H1 (cell line): ENCODE results near the gene BZW2. TPM values are rescaled to one million over a fixed set of nuclear protein-coding genes. Genes with fewer than 3 reads are reported as not detected.

Experiments used
- RAD21 ChIP-seq, 2 experiments: IDR thresholded peaks in 1 of 2; conservative IDR thresholded peaks in 1 of 2; 2 replicates each; pipeline ENCODE4 v1.6.1; 2011; ENCODE audit warnings: low read depth in 2 of 2, low read length in 2 of 2, improper control_type of control experiment in 1 of 2, inconsistent platforms in 1 of 2, mild to moderate bottlenecking in 1 of 2, moderate library complexity in 1 of 2
- SIRT6 ChIP-seq: IDR thresholded peaks from one replicate; pipeline ENCODE4 v1.7.1; 2012; ENCODE audit warnings: low read length, inconsistent platforms
- SP4 ChIP-seq: IDR thresholded peaks from 2 replicates; pipeline ENCODE4 v1.6.1; 2012; ENCODE audit warnings: low read length, inconsistent platforms
- ZNF274 ChIP-seq: IDR thresholded peaks from 2 replicates; pipeline ENCODE4 v1.7.0; 2012; ENCODE audit warnings: low read length, borderline replicate concordance; ENCODE audit errors: extremely low read depth
- polyA plus RNA-seq, 7 experiments: library from polyadenylated mRNA; depleted of rRNA in 3 of 7; stranded (reverse) in 5 of 7; unstranded in 2 of 7; fragments of >200 nt in 5 of 7; fragments of 200-250 nt in 2 of 7; gene quantifications; 1 replicate in 5 of 7; 2 replicates in 1 of 7; 4 replicates in 1 of 7; pipeline versions ENCODE4 v1.2.1 to v1.2.3, GENCODE V29; 2011 to 2013; ENCODE audit warnings: missing spikeins in 2 of 7, mixed read lengths in 2 of 7
- total RNA-seq: library from RNA; stranded (reverse); fragmentation: NEBNext Ultra II Directional; extraction: Animal tissue kit (Norgen Biotek cat#: 25700); gene quantifications from 2 replicates; pipeline ENCODE4 v1.2.1, GENCODE V29; 2021
- TF ChIP-seq, protein P1 (sequence below): fragments of 300-600 bp; sonication (generic); IDR thresholded peaks from 2 replicates; pipeline ENCODE4 v1.7.1; 2012; ENCODE audit warnings: low read length, moderate library complexity, mild to moderate bottlenecking, inconsistent platforms; ENCODE audit not compliant: insufficient replicate concordance
- TF ChIP-seq, protein P2 (sequence below): IDR thresholded peaks from 2 replicates; pipeline ENCODE4 v1.6.1; 2011; ENCODE audit warnings: low read length, improper control_type of control experiment

BZW2 gene
- total and polyA plus RNA-seq, 2 of the 8 experiments (the other 6 are each of a cell fraction or from before 2014, with no cell fraction given), result 32.3 to 103 TPM

GRCh38 chr7:16724344-16724743 is 78.4 kb downstream of the BZW2 start (continued):
- TF ChIP-seq, protein P1, sequence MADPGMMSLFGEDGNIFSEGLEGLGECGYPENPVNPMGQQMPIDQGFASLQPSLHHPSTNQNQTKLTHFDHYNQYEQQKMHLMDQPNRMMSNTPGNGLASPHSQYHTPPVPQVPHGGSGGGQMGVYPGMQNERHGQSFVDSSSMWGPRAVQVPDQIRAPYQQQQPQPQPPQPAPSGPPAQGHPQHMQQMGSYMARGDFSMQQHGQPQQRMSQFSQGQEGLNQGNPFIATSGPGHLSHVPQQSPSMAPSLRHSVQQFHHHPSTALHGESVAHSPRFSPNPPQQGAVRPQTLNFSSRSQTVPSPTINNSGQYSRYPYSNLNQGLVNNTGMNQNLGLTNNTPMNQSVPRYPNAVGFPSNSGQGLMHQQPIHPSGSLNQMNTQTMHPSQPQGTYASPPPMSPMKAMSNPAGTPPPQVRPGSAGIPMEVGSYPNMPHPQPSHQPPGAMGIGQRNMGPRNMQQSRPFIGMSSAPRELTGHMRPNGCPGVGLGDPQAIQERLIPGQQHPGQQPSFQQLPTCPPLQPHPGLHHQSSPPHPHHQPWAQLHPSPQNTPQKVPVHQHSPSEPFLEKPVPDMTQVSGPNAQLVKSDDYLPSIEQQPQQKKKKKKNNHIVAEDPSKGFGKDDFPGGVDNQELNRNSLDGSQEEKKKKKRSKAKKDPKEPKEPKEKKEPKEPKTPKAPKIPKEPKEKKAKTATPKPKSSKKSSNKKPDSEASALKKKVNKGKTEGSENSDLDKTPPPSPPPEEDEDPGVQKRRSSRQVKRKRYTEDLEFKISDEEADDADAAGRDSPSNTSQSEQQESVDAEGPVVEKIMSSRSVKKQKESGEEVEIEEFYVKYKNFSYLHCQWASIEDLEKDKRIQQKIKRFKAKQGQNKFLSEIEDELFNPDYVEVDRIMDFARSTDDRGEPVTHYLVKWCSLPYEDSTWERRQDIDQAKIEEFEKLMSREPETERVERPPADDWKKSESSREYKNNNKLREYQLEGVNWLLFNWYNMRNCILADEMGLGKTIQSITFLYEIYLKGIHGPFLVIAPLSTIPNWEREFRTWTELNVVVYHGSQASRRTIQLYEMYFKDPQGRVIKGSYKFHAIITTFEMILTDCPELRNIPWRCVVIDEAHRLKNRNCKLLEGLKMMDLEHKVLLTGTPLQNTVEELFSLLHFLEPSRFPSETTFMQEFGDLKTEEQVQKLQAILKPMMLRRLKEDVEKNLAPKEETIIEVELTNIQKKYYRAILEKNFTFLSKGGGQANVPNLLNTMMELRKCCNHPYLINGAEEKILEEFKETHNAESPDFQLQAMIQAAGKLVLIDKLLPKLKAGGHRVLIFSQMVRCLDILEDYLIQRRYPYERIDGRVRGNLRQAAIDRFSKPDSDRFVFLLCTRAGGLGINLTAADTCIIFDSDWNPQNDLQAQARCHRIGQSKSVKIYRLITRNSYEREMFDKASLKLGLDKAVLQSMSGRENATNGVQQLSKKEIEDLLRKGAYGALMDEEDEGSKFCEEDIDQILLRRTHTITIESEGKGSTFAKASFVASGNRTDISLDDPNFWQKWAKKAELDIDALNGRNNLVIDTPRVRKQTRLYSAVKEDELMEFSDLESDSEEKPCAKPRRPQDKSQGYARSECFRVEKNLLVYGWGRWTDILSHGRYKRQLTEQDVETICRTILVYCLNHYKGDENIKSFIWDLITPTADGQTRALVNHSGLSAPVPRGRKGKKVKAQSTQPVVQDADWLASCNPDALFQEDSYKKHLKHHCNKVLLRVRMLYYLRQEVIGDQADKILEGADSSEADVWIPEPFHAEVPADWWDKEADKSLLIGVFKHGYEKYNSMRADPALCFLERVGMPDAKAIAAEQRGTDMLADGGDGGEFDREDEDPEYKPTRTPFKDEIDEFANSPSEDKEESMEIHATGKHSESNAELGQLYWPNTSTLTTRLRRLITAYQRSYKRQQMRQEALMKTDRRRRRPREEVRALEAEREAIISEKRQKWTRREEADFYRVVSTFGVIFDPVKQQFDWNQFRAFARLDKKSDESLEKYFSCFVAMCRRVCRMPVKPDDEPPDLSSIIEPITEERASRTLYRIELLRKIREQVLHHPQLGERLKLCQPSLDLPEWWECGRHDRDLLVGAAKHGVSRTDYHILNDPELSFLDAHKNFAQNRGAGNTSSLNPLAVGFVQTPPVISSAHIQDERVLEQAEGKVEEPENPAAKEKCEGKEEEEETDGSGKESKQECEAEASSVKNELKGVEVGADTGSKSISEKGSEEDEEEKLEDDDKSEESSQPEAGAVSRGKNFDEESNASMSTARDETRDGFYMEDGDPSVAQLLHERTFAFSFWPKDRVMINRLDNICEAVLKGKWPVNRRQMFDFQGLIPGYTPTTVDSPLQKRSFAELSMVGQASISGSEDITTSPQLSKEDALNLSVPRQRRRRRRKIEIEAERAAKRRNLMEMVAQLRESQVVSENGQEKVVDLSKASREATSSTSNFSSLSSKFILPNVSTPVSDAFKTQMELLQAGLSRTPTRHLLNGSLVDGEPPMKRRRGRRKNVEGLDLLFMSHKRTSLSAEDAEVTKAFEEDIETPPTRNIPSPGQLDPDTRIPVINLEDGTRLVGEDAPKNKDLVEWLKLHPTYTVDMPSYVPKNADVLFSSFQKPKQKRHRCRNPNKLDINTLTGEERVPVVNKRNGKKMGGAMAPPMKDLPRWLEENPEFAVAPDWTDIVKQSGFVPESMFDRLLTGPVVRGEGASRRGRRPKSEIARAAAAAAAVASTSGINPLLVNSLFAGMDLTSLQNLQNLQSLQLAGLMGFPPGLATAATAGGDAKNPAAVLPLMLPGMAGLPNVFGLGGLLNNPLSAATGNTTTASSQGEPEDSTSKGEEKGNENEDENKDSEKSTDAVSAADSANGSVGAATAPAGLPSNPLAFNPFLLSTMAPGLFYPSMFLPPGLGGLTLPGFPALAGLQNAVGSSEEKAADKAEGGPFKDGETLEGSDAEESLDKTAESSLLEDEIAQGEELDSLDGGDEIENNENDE, result no peak
- TF ChIP-seq ZNF274, result no peak
- TF ChIP-seq RAD21 (IDR thresholded peaks at IDR 0.05 in 1 of 2, conservative IDR thresholded peaks at IDR 0.05 in 1 of 2; ENCODE audit: low read depth in 2 of 2, low read length in 2 of 2), result no peak
- no peak for TF ChIP-seq SIRT6
- TF ChIP-seq, protein P2, sequence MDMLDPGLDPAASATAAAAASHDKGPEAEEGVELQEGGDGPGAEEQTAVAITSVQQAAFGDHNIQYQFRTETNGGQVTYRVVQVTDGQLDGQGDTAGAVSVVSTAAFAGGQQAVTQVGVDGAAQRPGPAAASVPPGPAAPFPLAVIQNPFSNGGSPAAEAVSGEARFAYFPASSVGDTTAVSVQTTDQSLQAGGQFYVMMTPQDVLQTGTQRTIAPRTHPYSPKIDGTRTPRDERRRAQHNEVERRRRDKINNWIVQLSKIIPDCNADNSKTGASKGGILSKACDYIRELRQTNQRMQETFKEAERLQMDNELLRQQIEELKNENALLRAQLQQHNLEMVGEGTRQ, result no peak
- no peak for TF ChIP-seq SP4
